Esophagus muscularis mucosa (tissue), 4 donors: ENCODE data around the gene MAPK7. TPM values are rescaled to one million over a fixed set of nuclear protein-coding genes. Genes with fewer than 3 reads are reported as not detected.

ENCODE experiments used
- DNase-seq: peaks from one replicate; pipeline ENCODE4 v3.0.0-alpha.2; 2017; ENCODE audit errors: extremely low spot score
- H3K27ac ChIP-seq, 4 donors: fragments of 200-600 bp; sonication (generic); replicated peaks in 1 of 4; 1 replicate in 3 of 4; 2 replicates in 1 of 4; pipeline ENCODE4 v1.5.1; 2016 to 2019; ENCODE audit warnings: mild to moderate bottlenecking in 1 of 4
- H3K27me3 ChIP-seq, 4 donors: fragments of 200-600 bp; sonication (generic); one replicate each; pipeline versions ENCODE4 v1.5.1 to v1.6.0; 2016 to 2019
- H3K36me3 ChIP-seq, 4 donors: fragments of 200-600 bp; sonication (generic); one replicate each; pipeline ENCODE4 v1.5.1; 2016 to 2019
- H3K4me1 ChIP-seq, 4 donors: fragments of 200-600 bp; sonication (generic); one replicate each; pipeline ENCODE4 v1.5.1; 2016 to 2019
- H3K4me3 ChIP-seq, 4 donors: fragments of 200-600 bp; sonication (generic); 1 replicate in 2 of 4; 2 replicates in 2 of 4; pipeline ENCODE4 v1.5.1; 2016 to 2019; ENCODE audit warnings: mild to moderate bottlenecking in 4 of 4, moderate library complexity in 1 of 4
- H3K9me3 ChIP-seq, 4 donors: fragments of 200-600 bp; sonication (generic); 1 replicate in 3 of 4; 2 replicates in 1 of 4; pipeline ENCODE4 v1.5.1; 2016 to 2019
- CTCF ChIP-seq, 3 experiments: fragments of 200-600 bp in 2 of 3; fragments of 450-650 bp in 1 of 3; sonication (generic) in 2 of 3; IDR thresholded peaks; one replicate each; pipeline ENCODE4 v1.5.1; 2017 to 2019; ENCODE audit warnings: antibody characterized with exemption in 3 of 3, mild to moderate bottlenecking in 2 of 3, moderate library complexity in 1 of 3
- EP300 ChIP-seq: sonication (generic); formaldehyde crosslinking; IDR thresholded peaks from one replicate; pipeline ENCODE4 v1.6.1; 2017; ENCODE audit warnings: antibody characterized with exemption
- POLR2A ChIP-seq: fragments of 450-650 bp; IDR thresholded peaks from one replicate; pipeline ENCODE4 v1.6.1; 2017; ENCODE audit warnings: antibody characterized with exemption, moderate library complexity, mild to moderate bottlenecking, low read depth
- POLR2AphosphoS5 ChIP-seq, 2 donors: sonication (generic); formaldehyde crosslinking; IDR thresholded peaks; one replicate each; pipeline ENCODE4 v1.6.1; 2017; ENCODE audit warnings: antibody characterized with exemption in 2 of 2
- WGBS: methylation state at CpG from one replicate; pipeline ENCODE4 v1.1.5; 2018; 5-methylcytosine and 5-hydroxymethylcytosine counted together
- intact Hi-C: fragments of 100-400 bp; cut with DNase I; formaldehyde crosslinking; loops from one replicate; pipeline ENCODE4 v1.15.1; 2023
- total RNA-seq, 4 donors: library from RNA; depleted of rRNA; stranded (reverse); fragments of >200 nt; gene quantifications; one replicate each; pipeline versions ENCODE4 v1.1.0 to v1.2.1, GENCODE V29; 2016

The MAPK7 gene
- total RNA-seq, 4 donors from 2014 or later: 26.3 to 41.4 (median 33.2) TPM

- H3K4me1 ChIP-seq: peaks cover 10 to 22% (median 19%) of the 10 kb centered on the region in 4 donors
- peaks cover 0 to 5% (median 0%) of the 10 kb centered on the region in 4 donors for H3K36me3 ChIP-seq
- TF ChIP-seq POLR2AphosphoS5 (IDR thresholded peaks at IDR 0.05) (no peak), CTCF (IDR thresholded peaks at IDR 0.05) (no peak), EP300 (no peak), POLR2A (no peak)
- intact Hi-C loops: loop anchor here (1.0 to 10.0 kb wide), 3 partner anchors 84 to 401 kb away; no protein-coding TSS in a partner anchor
- peak overlapping the region in 3 of 4 donors; percentile 79 to 87 (median 84) for H3K27ac ChIP-seq
- WGBS: 67% methylated on average over 6 of the region's 6 CpGs
- no peaks in the 10 kb centered on the region for H3K9me3 ChIP-seq
- no peak for DNase-seq
- no peak overlapping the region for H3K4me3 ChIP-seq
- no peaks in the 10 kb centered on the region for H3K27me3 ChIP-seq
These were observed 14.8 kb upstream of the MAPK7 start for GRCh38 chr17:19363460-19364035.

- no peak overlapping the region for H3K27ac ChIP-seq
- no peaks in the 10 kb centered on the region for H3K9me3 ChIP-seq
- 81% methylated on average over 12 of the region's 14 CpGs for WGBS
- H3K27me3 ChIP-seq: no peaks in the 10 kb centered on the region
- H3K4me3 ChIP-seq: no peak overlapping the region
- no peak for TF ChIP-seq CTCF (IDR thresholded peaks at IDR 0.05)
- TF ChIP-seq POLR2AphosphoS5 (IDR thresholded peaks at IDR 0.05): no peak
- no peak for TF ChIP-seq POLR2A
- no peak for TF ChIP-seq EP300
- H3K36me3 ChIP-seq: peaks cover 0 to 1% (median 0%) of the 10 kb centered on the region in 4 donors
- H3K4me1 ChIP-seq: peaks cover 13 to 25% (median 20%) of the 10 kb centered on the region in 4 donors
- intact Hi-C loops: loop anchor here (10.0 kb wide), 2 partner anchors 140 to 400 kb away; no protein-coding TSS in a partner anchor
- no peak for DNase-seq
These were observed 13.4 kb upstream of the MAPK7 start for GRCh38 chr17:19364699-19365498.

- no peaks in the 10 kb centered on the region for H3K27me3 ChIP-seq
- WGBS: 94% methylated on average over 4 of the region's 4 CpGs
- H3K9me3 ChIP-seq: no peaks in the 10 kb centered on the region
- peaks cover 17 to 31% (median 26%) of the 10 kb centered on the region in 4 donors for H3K4me1 ChIP-seq
- TF ChIP-seq EP300: no peak
- TF ChIP-seq POLR2A: no peak
- no peak for TF ChIP-seq CTCF (IDR thresholded peaks at IDR 0.05)
- TF ChIP-seq POLR2AphosphoS5 (IDR thresholded peaks at IDR 0.05): no peak
- H3K36me3 ChIP-seq: no peaks in the 10 kb centered on the region
- no peak overlapping the region for H3K4me3 ChIP-seq
- intact Hi-C loops: loop anchor here (10.0 kb wide), 2 partner anchors 139 to 399 kb away; no protein-coding TSS in a partner anchor
- H3K27ac ChIP-seq: no peak overlapping the region
- DNase-seq: no peak
These were observed 12.8 kb upstream of the MAPK7 start for GRCh38 chr17:19365499-19365817.

- H3K27ac ChIP-seq: no peak overlapping the region
- 93% methylated on average over 7 of the region's 9 CpGs for WGBS
- H3K4me3 ChIP-seq: no peak overlapping the region
- no peaks in the 10 kb centered on the region for H3K9me3 ChIP-seq
- H3K4me1 ChIP-seq: peaks cover 23 to 37% (median 32%) of the 10 kb centered on the region in 4 donors
- no peak for DNase-seq
- no peaks in the 10 kb centered on the region for H3K27me3 ChIP-seq
- TF ChIP-seq POLR2AphosphoS5 (IDR thresholded peaks at IDR 0.05) (no peak), EP300 (no peak), POLR2A (no peak), CTCF (IDR thresholded peaks at IDR 0.05) (no peak)
- no peaks in the 10 kb centered on the region for H3K36me3 ChIP-seq
- intact Hi-C loops: loop anchor here (10.0 kb wide), 2 partner anchors 139 to 399 kb away; no protein-coding TSS in a partner anchor
These were observed 12.3 kb upstream of the MAPK7 start for GRCh38 chr17:19365833-19366636.
